ENCODE data around the gene PTS. TPM values are rescaled to one million over a fixed set of nuclear protein-coding genes. Genes with fewer than 3 reads are reported as not detected.

Gene PTS
- total RNA-seq, 1 experiment from 2014 or later = 48.6 TPM

DNA sequence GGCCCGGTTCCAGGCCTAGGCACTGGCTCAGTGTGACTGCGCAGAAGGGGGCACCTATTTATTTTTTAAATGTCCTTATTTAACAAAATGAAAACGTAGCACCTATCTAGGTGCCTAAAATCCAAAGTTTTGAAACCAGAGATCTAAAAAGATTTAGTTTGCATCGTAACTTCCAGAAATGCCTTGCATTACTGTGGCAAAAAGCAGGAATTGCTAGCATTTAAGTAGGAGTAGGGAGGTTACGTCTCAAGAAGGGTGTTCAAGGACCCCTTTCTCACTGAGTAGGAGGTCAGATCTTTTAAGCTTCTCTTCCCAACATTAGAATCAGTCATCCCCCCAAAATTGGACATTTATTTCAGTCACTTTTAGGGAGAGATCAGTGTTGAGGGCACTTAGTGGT lies 42.2 kb downstream of the PTS start:
- Mint-ChIP-seq H3K27ac (no peak overlapping the region), H3K27me3 (ENCODE audit: low read depth) (no peaks in the 10 kb centered on the region; the same call in none of the 2 replicates), H3K36me3 (ENCODE audit: insufficient read depth in 1 of 3, low read depth in 3 of 3) (no peaks in the 10 kb centered on the region), H3K9me3 (no peaks in the 10 kb centered on the region), H3K4me3 (no peak overlapping the region), H3K4me1 (peaks cover 4 to 7% of the 10 kb centered on the region in 2 experiments; a peak in 2 of 4 replicates)
- Histone ChIP-seq H2BK5ac (ENCODE audit: insufficient read length, low read length) (no peak overlapping the region), H3K4me1 (ENCODE audit: insufficient read depth, low read length) (no peaks in the 10 kb centered on the region), H3K27ac (ENCODE audit: insufficient read length, low read depth, low read length) (no peak overlapping the region), H3T11ph (ENCODE audit: low read length) (no peak overlapping the region), H3K18ac (ENCODE audit: insufficient read length, low read depth, low read length) (no peak overlapping the region), H2BK12ac (ENCODE audit: insufficient read length, low read depth, low read length) (no peak overlapping the region), H3K4me2 (ENCODE audit: insufficient read depth, insufficient read length, low read length) (no peak overlapping the region), H4K20me1 (ENCODE audit: control insufficient read depth, insufficient read depth, insufficient read length) (no peaks in the 10 kb centered on the region), H4K91ac (ENCODE audit: insufficient read length, low read depth, low read length) (no peak overlapping the region), H4K8ac (replicated peaks; ENCODE audit: insufficient read length, low read depth, low read length) (no peak overlapping the region), H3K79me1 (ENCODE audit: insufficient read depth, low read depth, low read length, poor library complexity, severe bottlenecking) (no peaks in the 10 kb centered on the region), H3K27me3 (ENCODE audit: insufficient read depth, low read length) (no peaks in the 10 kb centered on the region), H3K23me2 (ENCODE audit: insufficient read length, low read depth, low read length, poor library complexity, severe bottlenecking) (no peaks in the 10 kb centered on the region), H3K56ac (ENCODE audit: insufficient read length, low read depth, low read length) (no peak overlapping the region), H3K4ac (ENCODE audit: low read depth, low read length) (no peak overlapping the region), H3K14ac (ENCODE audit: insufficient read depth, low read length) (no peak overlapping the region), H2AFZ (ENCODE audit: low read length) (no peak overlapping the region), H2BK20ac (ENCODE audit: low read depth, low read length, poor library complexity, severe bottlenecking) (no peak overlapping the region), H2BK120ac (ENCODE audit: low read depth, low read length, poor library complexity, severe bottlenecking) (no peak overlapping the region), H2AK5ac (ENCODE audit: insufficient read length, low read length) (no peak overlapping the region), H2BK15ac (ENCODE audit: low read depth, low read length) (no peak overlapping the region), H3K9me3 (ENCODE audit: control insufficient read depth, low read depth, low read length) (no peaks in the 10 kb centered on the region), H3K79me2 (ENCODE audit: insufficient read depth, low read length) (no peaks in the 10 kb centered on the region), H3K9ac (ENCODE audit: extremely low read depth, insufficient read length, low read length) (no peak overlapping the region), H3K23ac (ENCODE audit: insufficient read length, low read depth, low read length) (no peak overlapping the region), H4K5ac (ENCODE audit: insufficient read length, low read depth, low read length) (no peak overlapping the region)
- no CpG with 5 or more reads among the region's 5 CpGs for WGBS (ENCODE audit: extremely low coverage, insufficient read length, low lambda C conversion rate)
- DNase-seq = no peak
- TF ChIP-seq, protein P1, sequence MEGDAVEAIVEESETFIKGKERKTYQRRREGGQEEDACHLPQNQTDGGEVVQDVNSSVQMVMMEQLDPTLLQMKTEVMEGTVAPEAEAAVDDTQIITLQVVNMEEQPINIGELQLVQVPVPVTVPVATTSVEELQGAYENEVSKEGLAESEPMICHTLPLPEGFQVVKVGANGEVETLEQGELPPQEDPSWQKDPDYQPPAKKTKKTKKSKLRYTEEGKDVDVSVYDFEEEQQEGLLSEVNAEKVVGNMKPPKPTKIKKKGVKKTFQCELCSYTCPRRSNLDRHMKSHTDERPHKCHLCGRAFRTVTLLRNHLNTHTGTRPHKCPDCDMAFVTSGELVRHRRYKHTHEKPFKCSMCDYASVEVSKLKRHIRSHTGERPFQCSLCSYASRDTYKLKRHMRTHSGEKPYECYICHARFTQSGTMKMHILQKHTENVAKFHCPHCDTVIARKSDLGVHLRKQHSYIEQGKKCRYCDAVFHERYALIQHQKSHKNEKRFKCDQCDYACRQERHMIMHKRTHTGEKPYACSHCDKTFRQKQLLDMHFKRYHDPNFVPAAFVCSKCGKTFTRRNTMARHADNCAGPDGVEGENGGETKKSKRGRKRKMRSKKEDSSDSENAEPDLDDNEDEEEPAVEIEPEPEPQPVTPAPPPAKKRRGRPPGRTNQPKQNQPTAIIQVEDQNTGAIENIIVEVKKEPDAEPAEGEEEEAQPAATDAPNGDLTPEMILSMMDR (conservative IDR thresholded peaks at IDR 0.05) = no peak

Measured in H9 (cell line).